Osteocyte (in vitro differentiated cells): ENCODE data around the gene ADGRB2. TPM values are rescaled to one million over a fixed set of nuclear protein-coding genes. Genes with fewer than 3 reads are reported as not detected.

ENCODE experiments used
- DNase-seq: peaks from one replicate; pipeline ENCODE4 v3.0.0; 2021; ENCODE audit warnings: mixed read lengths; ENCODE audit not compliant: unreplicated experiment; ENCODE audit errors: extremely low spot score
- H3K27ac Mint-ChIP-seq: one replicate; pipeline ENCODE4 v1.8.0; 2021; ENCODE audit warnings: mild to moderate bottlenecking, mixed read lengths; ENCODE audit not compliant: unreplicated experiment
- H3K27me3 Mint-ChIP-seq: one replicate; pipeline ENCODE4 v1.8.0; 2021; ENCODE audit warnings: mixed read lengths; ENCODE audit not compliant: unreplicated experiment
- H3K36me3 Mint-ChIP-seq: one replicate; pipeline ENCODE4 v1.8.0; 2021; ENCODE audit warnings: mixed read lengths; ENCODE audit not compliant: unreplicated experiment
- H3K4me1 Mint-ChIP-seq: one replicate; pipeline ENCODE4 v1.8.0; 2021; ENCODE audit warnings: mixed read lengths; ENCODE audit not compliant: unreplicated experiment
- H3K4me3 Mint-ChIP-seq: one replicate; pipeline ENCODE4 v1.8.0; 2021; ENCODE audit warnings: mild to moderate bottlenecking, moderate library complexity, mixed read lengths; ENCODE audit not compliant: unreplicated experiment
- H3K9me3 Mint-ChIP-seq: one replicate; pipeline ENCODE4 v1.8.0; 2021; ENCODE audit warnings: mixed read lengths; ENCODE audit not compliant: unreplicated experiment
- CTCF ChIP-seq: fragments of 200-600 bp; sonication (generic); IDR thresholded peaks from 2 replicates; pipeline ENCODE4 v1.5.0; 2021; ENCODE audit warnings: antibody characterized with exemption, mild to moderate bottlenecking, moderate library complexity
- total RNA-seq: library from RNA; stranded (reverse); gene quantifications from 2 replicates; pipeline ENCODE4 v1.2.1, GENCODE V29; 2021

The ADGRB2 gene
- total RNA-seq, 1 donor from 2014 or later, result 8.2 TPM

GRCh38 chr1:31703431-31704270 lies 60.5 kb downstream of the ADGRB2 start, which contains the start of gene COL16A1:
Gene COL16A1, minus strand, starts transcription at chr1:31704017. Its CDS starts 1,824 bp downstream, at chr1:31702193.
- no peaks in the 10 kb centered on the region for H3K27me3 Mint-ChIP-seq
- no peaks in the 10 kb centered on the region for H3K9me3 Mint-ChIP-seq
- H3K4me1 Mint-ChIP-seq, result peaks cover 88% of the 10 kb centered on the region
- no peaks in the 10 kb centered on the region for H3K36me3 Mint-ChIP-seq
- H3K4me3 Mint-ChIP-seq, result peak within 1 kb of the TSS; percentile 63
- no peak for TF ChIP-seq CTCF
- peak; percentile 86 for DNase-seq
- H3K27ac Mint-ChIP-seq, result peak within 1 kb of the TSS; percentile 94

GRCh38 chr1:31702836-31703404 lies 61.2 kb downstream of the ADGRB2 start:
- no peak for DNase-seq
- H3K4me1 Mint-ChIP-seq, result peaks cover 80% of the 10 kb centered on the region
- no peaks in the 10 kb centered on the region for H3K9me3 Mint-ChIP-seq
- TF ChIP-seq CTCF, result no peak
- H3K36me3 Mint-ChIP-seq, result peaks cover 2% of the 10 kb centered on the region
- H3K27ac Mint-ChIP-seq, result no peak overlapping the region
- H3K4me3 Mint-ChIP-seq, result peak overlapping the region; percentile 63
- no peaks in the 10 kb centered on the region for H3K27me3 Mint-ChIP-seq

GRCh38 chr1:31701091-31701736 lies 62.9 kb downstream of the ADGRB2 start:
- H3K27ac Mint-ChIP-seq, result peak overlapping the region; percentile 89
- peak overlapping the region; percentile 50 for H3K4me3 Mint-ChIP-seq
- peak; percentile 94 for DNase-seq
- peaks cover 71% of the 10 kb centered on the region for H3K4me1 Mint-ChIP-seq
- TF ChIP-seq CTCF, result no peak
- no peaks in the 10 kb centered on the region for H3K27me3 Mint-ChIP-seq
- peaks cover 10% of the 10 kb centered on the region for H3K36me3 Mint-ChIP-seq
- H3K9me3 Mint-ChIP-seq, result no peaks in the 10 kb centered on the region

GRCh38 chr1:31700468-31701090 lies 63.6 kb downstream of the ADGRB2 start:
- no peaks in the 10 kb centered on the region for H3K27me3 Mint-ChIP-seq
- peak overlapping the region; percentile 50 for H3K4me3 Mint-ChIP-seq
- peak overlapping the region; percentile 89 for H3K27ac Mint-ChIP-seq
- H3K9me3 Mint-ChIP-seq, result no peaks in the 10 kb centered on the region
- peaks cover 10% of the 10 kb centered on the region for H3K36me3 Mint-ChIP-seq
- TF ChIP-seq CTCF, result no peak
- H3K4me1 Mint-ChIP-seq, result peaks cover 67% of the 10 kb centered on the region
- no peak for DNase-seq
